ENCODE measurements around the gene PELO.

The PELO gene

DNA sequence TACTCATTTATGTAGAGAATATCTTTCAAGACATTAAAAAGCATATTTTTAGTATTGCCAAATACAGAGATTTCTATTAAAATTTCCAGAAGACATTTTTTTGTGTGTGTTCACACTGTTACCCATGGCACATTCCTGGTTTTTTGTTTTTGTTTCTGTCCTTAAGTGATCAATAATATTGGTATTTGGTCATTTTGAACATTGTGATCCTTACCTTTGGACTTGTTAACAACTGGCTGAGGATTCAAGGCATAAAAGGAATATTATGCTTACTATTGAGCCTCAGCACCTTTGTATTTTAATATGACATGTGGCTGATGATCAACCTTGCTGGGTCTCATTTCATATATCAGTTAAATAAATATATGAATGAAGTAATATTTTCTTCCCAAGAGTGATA, 41.9 kb downstream of the PELO start:
- DNase-seq (ENCODE audit: low read depth in 2 of 2) = no peak

DNA sequence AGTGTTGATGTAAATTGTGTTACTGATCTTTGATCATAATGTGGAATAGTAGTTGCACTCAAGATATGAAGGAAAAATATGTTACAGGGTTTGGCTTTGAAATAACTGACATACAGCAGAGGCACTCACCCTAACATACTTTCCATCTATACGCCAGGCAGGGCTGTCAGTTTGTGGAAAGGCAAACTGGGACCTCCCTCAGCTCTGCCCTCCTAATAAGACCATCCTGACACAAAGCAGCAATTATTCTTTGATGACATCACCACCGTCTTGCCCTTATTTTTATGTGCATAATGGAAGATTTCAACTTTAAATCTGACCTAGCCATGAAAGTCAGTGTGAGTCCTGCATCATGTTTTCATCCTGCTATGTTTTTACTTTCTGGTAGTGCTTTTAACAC, 42.9 kb downstream of the PELO start:
- DNase-seq (ENCODE audit: low read depth in 2 of 2) = no peak

GRCh38 chr5:52831786-52832511, 44.2 kb downstream of the PELO start:
- no peak for DNase-seq (ENCODE audit: low read depth in 2 of 2)

DNA sequence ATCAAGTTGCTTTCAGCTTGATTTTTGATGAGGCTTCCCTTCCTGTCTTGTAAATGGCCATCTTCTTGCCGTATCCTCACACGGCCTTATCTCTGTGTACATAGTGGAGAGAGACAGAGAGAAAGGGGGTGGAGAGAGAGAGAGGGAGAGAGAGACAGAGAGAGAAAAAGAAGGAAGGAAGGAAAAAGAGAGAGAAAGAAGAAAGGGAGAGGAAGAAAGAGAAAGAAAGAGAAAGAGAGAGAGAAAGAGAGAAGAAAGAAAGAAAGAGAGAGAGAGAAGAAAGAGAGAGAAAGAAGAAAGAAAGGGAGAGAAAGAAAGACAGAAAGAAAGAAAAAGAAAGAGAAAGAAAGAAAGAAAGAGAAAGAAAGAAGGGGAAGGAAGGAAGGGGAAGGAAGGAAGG, 46.6 kb downstream of the PELO start:
- no peak for DNase-seq (ENCODE audit: low read depth in 2 of 2)

GRCh38 chr5:52837068-52837467, 49.4 kb downstream of the PELO start:
- DNase-seq (ENCODE audit: low read depth in 2 of 2) = no peak
